ENCODE results near the gene ADARB1.
A peak's percentile ranks its signal among the peaks of the same experiment; 100 is the strongest.

ADARB1 gene

DNA sequence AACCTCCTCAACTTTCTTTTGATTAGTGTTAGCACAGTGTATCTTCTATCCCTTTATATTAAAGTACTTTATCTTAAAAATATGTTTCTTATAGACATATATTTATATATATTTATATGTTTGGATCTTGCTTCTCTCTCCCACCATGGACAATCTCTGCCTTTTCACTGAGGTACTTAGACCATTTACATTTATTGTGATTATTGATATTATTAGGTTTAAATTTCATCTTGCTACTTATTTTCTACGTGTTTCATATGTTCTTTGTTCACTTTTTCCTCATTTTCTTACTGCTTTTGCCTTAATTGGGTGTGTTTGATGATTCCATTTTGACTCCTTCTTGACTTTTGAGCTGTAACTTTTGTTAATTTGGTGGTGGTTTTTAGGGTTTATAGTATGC lies 142.6 kb downstream of the ADARB1 start:
- Histone ChIP-seq H3K36me3 (peaks cover 4 to 94% (median 82%) of the 10 kb centered on the region in 11 experiments; a peak in 21 of 22 replicates), H3K4me3 (no peak overlapping the region), H3K27me3 (no peaks in the 10 kb centered on the region), H3K4me2 (no peak overlapping the region), H3K9me3 (replicated peaks in 1 of 11) (peaks cover 28 to 47% (median 42%) of the 10 kb centered on the region in 11 experiments; a peak in 21 of 22 replicates), H3K4me1 (peaks cover 0 to 23% (median 15%) of the 10 kb centered on the region in 10 experiments; a peak in 12 of 20 replicates), H3K27ac (no peak overlapping the region), H3K9ac (no peak overlapping the region), H4K20me1 (peaks cover 0 to 8% (median 0%) of the 10 kb centered on the region in 11 experiments; a peak in 1 of 22 replicates)
- no peak for TF ChIP-seq Cebpa-rat (IDR thresholded peaks at IDR 0.05)

DNA sequence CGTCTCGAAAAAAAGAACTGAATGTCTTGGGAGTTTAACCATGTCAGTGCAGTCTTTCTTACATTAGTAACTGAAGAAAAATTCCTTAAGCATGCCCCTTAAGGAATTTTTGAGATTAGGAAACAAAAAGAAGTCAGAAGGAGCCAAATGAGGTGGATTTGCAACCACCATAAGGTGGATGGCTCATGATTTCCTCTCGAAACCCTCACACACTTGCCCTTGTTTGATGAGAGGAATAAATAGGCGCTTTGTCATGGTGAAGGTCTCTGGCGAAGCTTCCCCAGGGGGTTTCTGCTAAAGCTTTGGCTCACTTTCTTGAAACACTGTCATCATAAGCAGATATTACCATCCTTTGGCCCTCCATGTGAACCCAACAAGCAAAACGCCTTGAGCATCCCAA lies 145.1 kb downstream of the ADARB1 start:
- Histone ChIP-seq H3K9ac (0 out of 22 replicates have a peak overlapping the region, but pooled peaks of 1 of the 11 experiments have one; percentile 34), H3K27me3 (no peaks in the 10 kb centered on the region), H3K4me1 (peaks cover 0 to 23% (median 15%) of the 10 kb centered on the region in 10 experiments; a peak in 12 of 20 replicates), H4K20me1 (peaks cover 0 to 8% (median 0%) of the 10 kb centered on the region in 11 experiments; a peak in 2 of 22 replicates), H3K27ac (peak overlapping the region in 3 of 11 experiments; percentile 11 to 48 (median 20); a peak in 3 of 22 replicates), H3K4me3 (no peak overlapping the region), H3K36me3 (peaks cover 0 to 88% (median 79%) of the 10 kb centered on the region in 11 experiments; a peak in 21 of 22 replicates), H3K9me3 (replicated peaks in 1 of 11) (peaks cover 28 to 42% (median 37%) of the 10 kb centered on the region in 11 experiments; a peak in 21 of 22 replicates), H3K4me2 (peak overlapping the region in 7 of 11 experiments; percentile 29 to 71 (median 44); a peak in 14 of 22 replicates)
- no peak for TF ChIP-seq Cebpa-rat (IDR thresholded peaks at IDR 0.05)

DNA sequence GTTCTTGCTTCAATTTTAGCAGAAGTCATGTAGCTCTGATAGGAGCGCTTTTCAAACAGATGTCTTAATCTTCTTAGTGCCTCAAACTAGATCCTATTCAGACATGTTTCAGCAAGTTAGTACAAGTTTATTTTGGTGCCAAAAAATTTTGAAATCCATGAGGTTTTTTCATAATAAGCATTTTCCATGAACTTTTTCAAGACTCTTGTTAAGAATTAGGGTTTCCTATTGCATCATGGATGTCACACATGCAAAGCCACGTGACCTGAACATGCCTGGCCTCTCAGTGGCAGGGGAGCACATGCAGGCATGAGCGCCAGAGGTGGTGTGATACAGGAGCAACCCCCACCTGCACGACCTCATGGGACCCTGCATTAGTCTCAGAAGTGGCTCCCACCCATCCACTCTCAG lies 145.7 kb downstream of the ADARB1 start:
- no peak overlapping the region for H3K4me3 ChIP-seq
- H3K9me3 ChIP-seq (replicated peaks in 1 of 11) = peaks cover 28 to 36% (median 31%) of the 10 kb centered on the region in 11 experiments; a peak in 21 of 22 replicates
- peak overlapping the region in 1 of 11 experiments; percentile 26; a peak in 2 of 22 replicates for H3K27ac ChIP-seq

GRCh38 chr21:45220714-45221490 lies 146.5 kb downstream of the ADARB1 start:
- no peak overlapping the region for H3K4me2 ChIP-seq
- H4K20me1 ChIP-seq = peaks cover 0 to 10% (median 0%) of the 10 kb centered on the region in 11 experiments; a peak in 4 of 22 replicates
- no peaks in the 10 kb centered on the region for H3K27me3 ChIP-seq
- TF ChIP-seq Cebpa-rat (IDR thresholded peaks at IDR 0.05) = no peak
- peaks cover 20 to 28% (median 25%) of the 10 kb centered on the region in 11 experiments; a peak in 21 of 22 replicates for H3K9me3 ChIP-seq (replicated peaks in 1 of 11)
- no peak overlapping the region for H3K4me3 ChIP-seq
- peaks cover 0 to 83% (median 65%) of the 10 kb centered on the region in 11 experiments; a peak in 21 of 22 replicates for H3K36me3 ChIP-seq
- peaks cover 0 to 23% (median 15%) of the 10 kb centered on the region in 10 experiments; a peak in 12 of 20 replicates for H3K4me1 ChIP-seq
- H3K9ac ChIP-seq = no peak overlapping the region
- H3K27ac ChIP-seq = peak overlapping the region in 1 of 11 experiments; percentile 26; a peak in 1 of 22 replicates

More for the DNA sequence above, 145.7 kb downstream of the ADARB1 start:
- H3K9ac ChIP-seq = no peak overlapping the region
- H4K20me1 ChIP-seq = peaks cover 0 to 8% (median 0%) of the 10 kb centered on the region in 11 experiments; a peak in 2 of 22 replicates
- H3K27me3 ChIP-seq = no peaks in the 10 kb centered on the region
- H3K36me3 ChIP-seq = peaks cover 0 to 84% (median 73%) of the 10 kb centered on the region in 11 experiments; a peak in 21 of 22 replicates
- H3K4me2 ChIP-seq = peak overlapping the region in 7 of 11 experiments; percentile 29 to 71 (median 44); a peak in 11 of 22 replicates
- no peak for TF ChIP-seq Cebpa-rat (IDR thresholded peaks at IDR 0.05)
- H3K4me1 ChIP-seq = peaks cover 0 to 23% (median 15%) of the 10 kb centered on the region in 10 experiments; a peak in 12 of 20 replicates

DNA sequence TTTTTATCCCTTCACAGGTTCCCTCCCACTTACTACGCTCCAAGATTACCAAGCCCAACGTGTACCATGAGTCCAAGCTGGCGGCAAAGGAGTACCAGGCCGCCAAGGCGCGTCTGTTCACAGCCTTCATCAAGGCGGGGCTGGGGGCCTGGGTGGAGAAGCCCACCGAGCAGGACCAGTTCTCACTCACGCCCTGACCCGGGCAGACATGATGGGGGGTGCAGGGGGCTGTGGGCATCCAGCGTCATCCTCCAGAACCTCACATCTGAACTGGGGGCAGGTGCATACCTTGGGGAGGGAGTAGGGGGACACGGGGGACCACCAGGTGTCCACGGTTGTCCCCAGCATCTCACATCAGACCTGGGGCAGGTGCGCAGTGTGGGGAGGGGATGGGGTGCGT lies 147.6 kb downstream of the ADARB1 start:
- no peak for TF ChIP-seq Cebpa-rat (IDR thresholded peaks at IDR 0.05)
- Histone ChIP-seq H3K27ac (no peak overlapping the region), H3K27me3 (no peaks in the 10 kb centered on the region), H3K4me2 (no peak overlapping the region), H3K9me3 (replicated peaks in 1 of 11) (peaks cover 9 to 17% (median 14%) of the 10 kb centered on the region in 11 experiments; a peak in 21 of 22 replicates), H3K9ac (no peak overlapping the region), H3K4me1 (peaks cover 0 to 23% (median 15%) of the 10 kb centered on the region in 10 experiments; a peak in 12 of 20 replicates), H4K20me1 (peaks cover 0 to 10% (median 0%) of the 10 kb centered on the region in 11 experiments; a peak in 4 of 22 replicates), H3K4me3 (no peak overlapping the region), H3K36me3 (peaks cover 0 to 72% (median 54%) of the 10 kb centered on the region in 11 experiments; a peak in 21 of 22 replicates)

DNA sequence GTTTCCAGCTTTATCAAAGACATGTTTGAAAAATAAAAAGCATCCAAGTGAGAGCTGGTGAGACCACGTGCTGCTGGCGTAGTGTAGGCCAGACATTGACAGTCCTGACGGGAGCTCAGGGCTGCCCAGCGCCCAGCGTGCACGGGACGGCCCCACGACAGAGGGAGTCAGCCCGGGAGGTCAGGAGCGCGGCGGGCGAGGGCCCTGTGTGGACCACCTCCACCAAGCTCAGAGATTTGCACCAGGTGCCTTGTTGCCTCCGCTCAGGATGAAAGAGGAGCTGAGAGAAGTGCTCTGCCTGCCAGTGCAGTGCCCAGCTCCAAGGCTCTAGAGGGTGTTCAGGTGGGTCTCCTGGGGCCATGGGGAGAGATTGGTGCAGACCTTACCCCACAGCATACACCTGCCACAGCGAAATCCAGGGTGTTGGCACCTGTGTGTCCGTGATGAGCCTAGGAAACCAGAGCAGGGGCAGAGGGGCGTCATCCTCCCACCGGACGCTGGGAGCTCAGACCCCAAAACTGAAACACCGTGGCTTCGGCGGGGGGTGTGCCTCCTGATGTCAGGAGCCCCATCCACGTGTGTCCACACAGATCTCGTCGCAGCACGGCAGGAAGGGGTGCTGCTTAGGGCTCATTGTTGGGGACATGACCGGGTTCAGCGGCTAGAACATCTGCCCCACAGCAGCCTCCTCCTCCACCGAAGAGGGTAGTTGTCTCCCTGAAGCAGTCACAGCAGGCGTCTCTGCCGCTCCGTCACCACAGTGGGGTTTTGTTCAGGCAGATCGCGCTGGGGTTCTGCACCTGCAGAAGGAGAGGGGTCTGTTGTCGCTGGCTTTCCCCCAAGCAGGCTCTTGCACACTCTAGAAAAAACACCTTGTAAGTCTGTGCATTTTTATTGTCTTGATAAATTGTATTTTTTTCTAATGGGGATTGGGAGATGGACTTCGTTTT lies 149.1 kb downstream of the ADARB1 start:
- TF ChIP-seq Cebpa-rat (IDR thresholded peaks at IDR 0.05) = no peak

DNA sequence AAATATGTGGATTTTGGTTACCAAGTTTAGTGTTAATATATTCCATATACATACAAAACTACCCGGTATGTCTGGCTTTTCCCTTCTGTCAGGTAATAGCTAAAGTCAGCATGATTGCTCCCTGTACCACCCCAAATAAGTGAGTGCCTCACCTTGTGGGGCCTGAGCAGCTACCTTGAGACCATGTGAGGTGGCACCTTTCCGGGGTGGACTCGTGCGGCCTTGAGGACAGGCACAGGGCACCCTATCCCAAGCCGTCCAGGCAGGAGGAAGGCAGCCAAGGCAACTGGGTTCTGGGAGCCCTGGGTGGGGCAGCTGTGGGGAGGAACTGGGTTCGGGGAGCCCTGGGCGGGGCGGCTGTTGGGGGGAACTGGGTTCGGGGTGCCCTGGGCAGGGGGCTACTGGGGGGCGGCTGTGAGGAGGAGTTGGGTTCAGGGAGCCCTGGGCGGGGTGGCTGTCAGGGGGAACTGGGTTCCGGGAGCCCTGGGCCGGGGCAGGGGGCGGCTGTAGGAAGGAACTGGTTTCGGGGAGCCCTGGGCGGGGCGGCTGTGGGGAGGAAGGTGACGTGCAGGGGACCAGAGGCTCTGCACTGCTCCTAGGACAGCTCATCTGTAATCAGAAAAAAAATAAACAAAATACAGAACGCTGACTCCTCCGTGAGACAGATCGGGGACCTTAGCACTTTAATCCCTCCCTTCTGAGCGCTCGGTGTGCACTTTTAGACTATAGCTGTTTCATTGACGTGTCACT lies 150.0 kb downstream of the ADARB1 start:
- Histone ChIP-seq H3K4me2 (no peak overlapping the region), H4K20me1 (peaks cover 0 to 10% (median 0%) of the 10 kb centered on the region in 11 experiments; a peak in 4 of 22 replicates), H3K9me3 (replicated peaks in 1 of 11) (no peaks in the 10 kb centered on the region), H3K36me3 (peaks cover 0 to 48% (median 36%) of the 10 kb centered on the region in 11 experiments; a peak in 20 of 22 replicates), H3K9ac (no peak overlapping the region), H3K27me3 (no peaks in the 10 kb centered on the region), H3K4me3 (no peak overlapping the region), H3K27ac (no peak overlapping the region), H3K4me1 (peaks cover 0 to 18% (median 10%) of the 10 kb centered on the region in 10 experiments; a peak in 14 of 20 replicates)
- TF ChIP-seq Cebpa-rat (IDR thresholded peaks at IDR 0.05) = no peak

More for the DNA sequence above, 149.1 kb downstream of the ADARB1 start:
- no peaks in the 10 kb centered on the region for H3K27me3 ChIP-seq
- H3K4me3 ChIP-seq = no peak overlapping the region
- H3K4me1 ChIP-seq = peaks cover 0 to 21% (median 17%) of the 10 kb centered on the region in 10 experiments; a peak in 14 of 20 replicates
- H4K20me1 ChIP-seq = peaks cover 0 to 10% (median 0%) of the 10 kb centered on the region in 11 experiments; a peak in 4 of 22 replicates
- no peak overlapping the region for H3K9ac ChIP-seq
- H3K4me2 ChIP-seq = no peak overlapping the region
- H3K9me3 ChIP-seq (replicated peaks in 1 of 11) = peaks cover 0 to 2% (median 0%) of the 10 kb centered on the region in 11 experiments; a peak in 5 of 22 replicates
- no peak overlapping the region for H3K27ac ChIP-seq
- peaks cover 0 to 57% (median 39%) of the 10 kb centered on the region in 11 experiments; a peak in 20 of 22 replicates for H3K36me3 ChIP-seq

Measured in BLaER1 treated with 17β-estradiol and CSF1 and Interleukin-3, amounts not matched to agents 10 nM and 100 nM (cell line).